OCI-LY1 (cell line): ENCODE data around the gene SUPT3H.

Experiments used
- H2AFZ ChIP-seq: fragments of 200-600 bp; sonication (generic), shearing (Covaris generic); 2 replicates; pipeline ENCODE4 v1.6.0; 2014; ENCODE audit warnings: antibody characterized with exemption, mild to moderate bottlenecking, low read length
- H3F3A ChIP-seq: fragments of 200-600 bp; sonication (generic), shearing (Covaris generic); 2 replicates; pipeline ENCODE4 v1.6.0; 2014; ENCODE audit warnings: mild to moderate bottlenecking, antibody characterized with exemption, low read length, moderate library complexity; ENCODE audit not compliant: insufficient read depth
- H3K27ac ChIP-seq: fragments of 200-600 bp; sonication (generic); 2 replicates; pipeline ENCODE4 v1.5.1; 2014; ENCODE audit warnings: low read length, mixed run types, mild to moderate bottlenecking, low read depth; ENCODE audit not compliant: poor library complexity, severe bottlenecking
- H3K27me3 ChIP-seq: fragments of 200-600 bp; sonication (generic); 2 replicates; pipeline ENCODE4 v1.6.0; 2014; ENCODE audit warnings: antibody characterized with exemption, mild to moderate bottlenecking, low read length, moderate library complexity; ENCODE audit not compliant: insufficient read depth
- H3K36me3 ChIP-seq: fragments of 200-600 bp; sonication (generic); 2 replicates; pipeline ENCODE4 v1.6.1; 2014; ENCODE audit warnings: mild to moderate bottlenecking, antibody characterized with exemption, low read length, moderate library complexity, mixed read lengths; ENCODE audit not compliant: insufficient read depth
- H3K4me1 ChIP-seq: fragments of 200-600 bp; sonication (generic); 2 replicates; pipeline ENCODE4 v1.5.1; 2014; ENCODE audit warnings: mild to moderate bottlenecking, low read length, moderate library complexity; ENCODE audit not compliant: insufficient read depth, severe bottlenecking
- H3K4me2 ChIP-seq: fragments of 200-600 bp; sonication (generic), shearing (Covaris generic); 2 replicates; pipeline ENCODE4 v1.6.1; 2014; ENCODE audit warnings: low read length
- H3K4me3 ChIP-seq: fragments of 200-600 bp; sonication (generic); 2 replicates; pipeline ENCODE4 v1.5.1; 2014; ENCODE audit warnings: low read length, low read depth, mild to moderate bottlenecking, mixed read lengths; ENCODE audit not compliant: poor library complexity, severe bottlenecking
- H3K79me2 ChIP-seq: fragments of 200-600 bp; shearing (Covaris generic); 2 replicates; pipeline ENCODE4 v1.6.1; 2016; ENCODE audit warnings: mixed run types, low read length, mixed read lengths; ENCODE audit not compliant: insufficient read depth
- H3K9ac ChIP-seq: fragments of 200-600 bp; sonication (generic), shearing (Covaris generic); 2 replicates; pipeline ENCODE4 v1.6.1; 2014; ENCODE audit warnings: mild to moderate bottlenecking, low read length, mixed read lengths
- H3K9me2 ChIP-seq: fragments of 200-600 bp; sonication (generic), shearing (Covaris generic); 2 replicates; pipeline ENCODE4 v1.6.1; 2014; ENCODE audit warnings: low read depth, mild to moderate bottlenecking, low read length, mixed read lengths
- H3K9me3 ChIP-seq: fragments of 200-600 bp; shearing (Covaris generic); 2 replicates; pipeline ENCODE4 v1.6.1; 2014; ENCODE audit warnings: low read length, mixed read lengths
- H4K20me1 ChIP-seq: fragments of 200-600 bp; sonication (generic), shearing (Covaris generic); 2 replicates; pipeline ENCODE4 v1.6.0; 2016; ENCODE audit warnings: mild to moderate bottlenecking, low read length; ENCODE audit not compliant: insufficient read depth
- CTCF ChIP-seq: fragments of 200-600 bp; sonication (generic), shearing (Covaris generic); IDR thresholded peaks from 2 replicates; pipeline ENCODE4 v1.5.1; 2017; ENCODE audit warnings: mild to moderate bottlenecking, antibody characterized with exemption, low read length, moderate library complexity, mixed read lengths
- EZH2 ChIP-seq: fragments of 200-600 bp; sonication (generic), shearing (Covaris generic); IDR thresholded peaks from 2 replicates; pipeline ENCODE4 v1.8.0; 2017; ENCODE audit warnings: borderline replicate concordance, mixed run types, mild to moderate bottlenecking, antibody characterized with exemption, low read length, moderate library complexity, mixed read lengths

SUPT3H gene

DNA sequence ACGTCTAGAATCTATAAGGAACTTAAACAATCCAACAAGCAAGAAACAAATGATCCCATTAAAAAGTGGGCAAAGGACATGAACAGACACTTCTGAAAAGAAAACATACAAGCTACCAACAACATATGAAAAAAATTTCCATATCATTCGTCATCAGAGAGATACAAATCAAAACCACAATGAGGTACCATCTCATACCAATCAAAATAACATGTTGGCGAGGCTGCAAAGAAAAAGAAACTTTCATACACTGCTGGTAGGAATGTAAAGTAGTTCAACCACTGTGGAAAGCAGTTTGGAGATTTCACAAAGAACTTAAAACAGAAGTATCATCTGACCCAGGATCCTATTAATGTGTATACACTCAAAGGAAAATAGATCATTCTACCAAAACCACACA, 293.5 kb downstream of the SUPT3H start:
- Histone ChIP-seq H3K27me3 (no peaks in the 10 kb centered on the region), H3K4me1 (no peaks in the 10 kb centered on the region), H4K20me1 (no peaks in the 10 kb centered on the region), H3K4me3 (no peak overlapping the region), H2AFZ (no peak overlapping the region), H3K9me3 (no peaks in the 10 kb centered on the region), H3K9ac (no peak overlapping the region), H3K4me2 (no peak overlapping the region), H3K9me2 (no peaks in the 10 kb centered on the region), H3K27ac (no peak overlapping the region), H3F3A (no peaks in the 10 kb centered on the region), H3K79me2 (no peaks in the 10 kb centered on the region), H3K36me3 (no peaks in the 10 kb centered on the region)
- TF ChIP-seq CTCF, result no peak
- TF ChIP-seq EZH2, result no peak

- no peaks in the 10 kb centered on the region for H3F3A ChIP-seq
- no peaks in the 10 kb centered on the region for H4K20me1 ChIP-seq
- H2AFZ ChIP-seq, result no peak overlapping the region
- H3K9me3 ChIP-seq, result no peaks in the 10 kb centered on the region
- no peaks in the 10 kb centered on the region for H3K4me1 ChIP-seq
- no peak overlapping the region for H3K4me2 ChIP-seq
- H3K9me2 ChIP-seq, result no peaks in the 10 kb centered on the region
- no peaks in the 10 kb centered on the region for H3K27me3 ChIP-seq
- H3K4me3 ChIP-seq, result no peak overlapping the region
- no peaks in the 10 kb centered on the region for H3K36me3 ChIP-seq
- H3K9ac ChIP-seq, result no peak overlapping the region
- H3K79me2 ChIP-seq, result no peaks in the 10 kb centered on the region
- no peak overlapping the region for H3K27ac ChIP-seq
- TF ChIP-seq EZH2, result no peak
- no peak for TF ChIP-seq CTCF
Measured at GRCh38 chr6:45082091-45082490, 295.6 kb downstream of the SUPT3H start.

- no peaks in the 10 kb centered on the region for H3K4me1 ChIP-seq
- H4K20me1 ChIP-seq, result no peaks in the 10 kb centered on the region
- no peak overlapping the region for H3K9ac ChIP-seq
- no peaks in the 10 kb centered on the region for H3F3A ChIP-seq
- H3K27ac ChIP-seq, result no peak overlapping the region
- no peak overlapping the region for H2AFZ ChIP-seq
- H3K79me2 ChIP-seq, result no peaks in the 10 kb centered on the region
- TF ChIP-seq EZH2 (no peak), CTCF (no peak)
- no peak overlapping the region for H3K4me3 ChIP-seq
- no peaks in the 10 kb centered on the region for H3K27me3 ChIP-seq
- H3K9me2 ChIP-seq, result no peaks in the 10 kb centered on the region
- no peaks in the 10 kb centered on the region for H3K36me3 ChIP-seq
- no peaks in the 10 kb centered on the region for H3K9me3 ChIP-seq
- H3K4me2 ChIP-seq, result no peak overlapping the region
Measured at GRCh38 chr6:45081634-45082033, 296.1 kb downstream of the SUPT3H start.
